ENCODE data around the gene MUC2.

MUC2 gene

GRCh38 chr11:1037506-1038055 lies 37.1 kb upstream of the MUC2 start:
- DNase-seq, result no peak

GRCh38 chr11:1038361-1038760 lies 36.3 kb upstream of the MUC2 start:
- DNase-seq, result no peak

- no peak for DNase-seq
These were observed 35.8 kb upstream of the MUC2 start for GRCh38 chr11:1038921-1039320.

- DNase-seq, result no peak
These were observed 34.9 kb upstream of the MUC2 start for GRCh38 chr11:1039481-1040427.

GRCh38 chr11:1040428-1041148 lies 34.1 kb upstream of the MUC2 start:
- no peak for DNase-seq

GRCh38 chr11:1041149-1041467 lies 33.6 kb upstream of the MUC2 start:
- DNase-seq, result no peak

GRCh38 chr11:1041471-1041870 lies 33.2 kb upstream of the MUC2 start:
- no peak for DNase-seq

GRCh38 chr11:1041936-1042608 lies 32.6 kb upstream of the MUC2 start:
- DNase-seq, result no peak

- DNase-seq, result no peak
These were observed 31.8 kb upstream of the MUC2 start for GRCh38 chr11:1042626-1043562.

- DNase-seq, result no peak
These were observed 31.0 kb upstream of the MUC2 start for GRCh38 chr11:1043563-1044096.

- no peak for DNase-seq
These were observed 30.5 kb upstream of the MUC2 start for GRCh38 chr11:1044160-1044559.

- DNase-seq, result no peak
These were observed 27.0 kb upstream of the MUC2 start for GRCh38 chr11:1047595-1048156.

- DNase-seq, result no peak
These were observed 26.2 kb upstream of the MUC2 start for GRCh38 chr11:1048375-1049070.

GRCh38 chr11:1049071-1049405 lies 25.6 kb upstream of the MUC2 start:
- DNase-seq, result no peak

GRCh38 chr11:1049431-1049891 lies 25.2 kb upstream of the MUC2 start:
- DNase-seq, result no peak

GRCh38 chr11:1049911-1050580 lies 24.6 kb upstream of the MUC2 start:
- no peak for DNase-seq

- DNase-seq, result peak; percentile 56
These were observed 23.9 kb upstream of the MUC2 start for GRCh38 chr11:1050581-1051355.

GRCh38 chr11:1051356-1052132 lies 23.1 kb upstream of the MUC2 start:
- DNase-seq, result no peak
